ENCODE data around the gene TMEM263. TPM values are rescaled to one million over a fixed set of nuclear protein-coding genes. Genes with fewer than 3 reads are reported as not detected.

The TMEM263 gene
- 44.7 TPM for polyA plus RNA-seq (2012; ENCODE audit: missing spikeins)

GRCh38 chr12:106955377-106956047, at the start of gene TMEM263:
TMEM263 (plus strand) TSS chr12:106955907; CDS start chr12:106967117, 11,210 bp downstream.
- TF ChIP-seq TAF1 (IDR thresholded peaks at IDR 0.05; ENCODE audit: borderline replicate concordance, low read depth, low read length) (peak; percentile 79), POLR2A (IDR thresholded peaks at IDR 0.05; ENCODE audit: low read depth, low read length) (peak; percentile 83; the same call in 1 of the 2 replicates), POLR2AphosphoS5 (IDR thresholded peaks at IDR 0.05; ENCODE audit: low read depth, low read length) (peak; percentile 59)
- peak; percentile 94 for FAIRE-seq
- DNase-seq (ENCODE audit: insufficient read length) = peak; percentile 84

GRCh38 chr12:106906715-106907114, 49.0 kb upstream of the TMEM263 start:
- DNase-seq (ENCODE audit: insufficient read length) = no peak
- FAIRE-seq = no peak
- TF ChIP-seq TAF1 (IDR thresholded peaks at IDR 0.05; ENCODE audit: borderline replicate concordance, low read depth, low read length) = no peak
- TF ChIP-seq POLR2AphosphoS5 (IDR thresholded peaks at IDR 0.05; ENCODE audit: low read depth, low read length) = no peak

GRCh38 chr12:106907411-106907810, 48.3 kb upstream of the TMEM263 start:
- no peak for FAIRE-seq
- TF ChIP-seq TAF1 (IDR thresholded peaks at IDR 0.05; ENCODE audit: borderline replicate concordance, low read depth, low read length) (no peak), POLR2AphosphoS5 (IDR thresholded peaks at IDR 0.05; ENCODE audit: low read depth, low read length) (no peak), POLR2A (IDR thresholded peaks at IDR 0.05; ENCODE audit: low read depth, low read length) (no peak)
- DNase-seq (ENCODE audit: insufficient read length) = no peak

- no peak for DNase-seq (ENCODE audit: insufficient read length)
- FAIRE-seq = no peak
- TF ChIP-seq POLR2AphosphoS5 (IDR thresholded peaks at IDR 0.05; ENCODE audit: low read depth, low read length) (no peak), TAF1 (IDR thresholded peaks at IDR 0.05; ENCODE audit: borderline replicate concordance, low read depth, low read length) (no peak), POLR2A (IDR thresholded peaks at IDR 0.05; ENCODE audit: low read depth, low read length) (no peak)
These were observed 47.9 kb upstream of the TMEM263 start for GRCh38 chr12:106907846-106908245.

- no peak for TF ChIP-seq POLR2A (IDR thresholded peaks at IDR 0.05; ENCODE audit: low read depth, low read length)
- no peak for TF ChIP-seq TAF1 (IDR thresholded peaks at IDR 0.05; ENCODE audit: borderline replicate concordance, low read depth, low read length)
- no peak for TF ChIP-seq POLR2AphosphoS5 (IDR thresholded peaks at IDR 0.05; ENCODE audit: low read depth, low read length)
- FAIRE-seq = no peak
These were observed 47.1 kb upstream of the TMEM263 start for GRCh38 chr12:106908561-106908960.

GRCh38 chr12:106910202-106910601, 45.5 kb upstream of the TMEM263 start:
- DNase-seq (ENCODE audit: insufficient read length) = no peak

More at GRCh38 chr12:106908561-106908960, 47.1 kb upstream of the TMEM263 start:
- no peak for DNase-seq (ENCODE audit: insufficient read length)

GRCh38 chr12:106911581-106911980, 44.1 kb upstream of the TMEM263 start:
- FAIRE-seq (no peak), DNase-seq (ENCODE audit: insufficient read length) (no peak)
- TF ChIP-seq POLR2AphosphoS5 (IDR thresholded peaks at IDR 0.05; ENCODE audit: low read depth, low read length) = no peak
- TF ChIP-seq TAF1 (IDR thresholded peaks at IDR 0.05; ENCODE audit: borderline replicate concordance, low read depth, low read length) = no peak
- TF ChIP-seq POLR2A (IDR thresholded peaks at IDR 0.05; ENCODE audit: low read depth, low read length) = no peak

More at GRCh38 chr12:106910202-106910601, 45.5 kb upstream of the TMEM263 start:
- TF ChIP-seq POLR2A (IDR thresholded peaks at IDR 0.05; ENCODE audit: low read depth, low read length) (no peak), TAF1 (IDR thresholded peaks at IDR 0.05; ENCODE audit: borderline replicate concordance, low read depth, low read length) (no peak), POLR2AphosphoS5 (IDR thresholded peaks at IDR 0.05; ENCODE audit: low read depth, low read length) (no peak)
- peak; percentile 79 for FAIRE-seq

GRCh38 chr12:106913456-106913855, 42.3 kb upstream of the TMEM263 start:
- DNase-seq (ENCODE audit: insufficient read length) (no peak), FAIRE-seq (no peak)
- TF ChIP-seq TAF1 (IDR thresholded peaks at IDR 0.05; ENCODE audit: borderline replicate concordance, low read depth, low read length) = no peak
- no peak for TF ChIP-seq POLR2A (IDR thresholded peaks at IDR 0.05; ENCODE audit: low read depth, low read length)
- no peak for TF ChIP-seq POLR2AphosphoS5 (IDR thresholded peaks at IDR 0.05; ENCODE audit: low read depth, low read length)

GRCh38 chr12:106914796-106915634, 40.7 kb upstream of the TMEM263 start:
- peak; percentile 60 for FAIRE-seq
- TF ChIP-seq POLR2A (IDR thresholded peaks at IDR 0.05; ENCODE audit: low read depth, low read length) (no peak), POLR2AphosphoS5 (IDR thresholded peaks at IDR 0.05; ENCODE audit: low read depth, low read length) (no peak), TAF1 (IDR thresholded peaks at IDR 0.05; ENCODE audit: borderline replicate concordance, low read depth, low read length) (no peak)
- no peak for DNase-seq (ENCODE audit: insufficient read length)

GRCh38 chr12:106915635-106916026, 40.1 kb upstream of the TMEM263 start:
- TF ChIP-seq POLR2A (IDR thresholded peaks at IDR 0.05; ENCODE audit: low read depth, low read length) (no peak), POLR2AphosphoS5 (IDR thresholded peaks at IDR 0.05; ENCODE audit: low read depth, low read length) (no peak), TAF1 (IDR thresholded peaks at IDR 0.05; ENCODE audit: borderline replicate concordance, low read depth, low read length) (no peak)
- FAIRE-seq = peak; percentile 27
- no peak for DNase-seq (ENCODE audit: insufficient read length)

- FAIRE-seq (no peak), DNase-seq (ENCODE audit: insufficient read length) (no peak)
- TF ChIP-seq POLR2A (IDR thresholded peaks at IDR 0.05; ENCODE audit: low read depth, low read length) (no peak), TAF1 (IDR thresholded peaks at IDR 0.05; ENCODE audit: borderline replicate concordance, low read depth, low read length) (no peak), POLR2AphosphoS5 (IDR thresholded peaks at IDR 0.05; ENCODE audit: low read depth, low read length) (no peak)
These were observed 38.2 kb upstream of the TMEM263 start for GRCh38 chr12:106917503-106917902.
